Esophagus squamous epithelium (tissue), 5 donors: Measurements from ENCODE around the gene RAD9B. TPM values are rescaled to one million over a fixed set of nuclear protein-coding genes. Genes with fewer than 3 reads are reported as not detected.

Experiments
- DNase-seq: peaks from one replicate; lab custom pipeline; 2025; lab: John Stamatoyannopoulos, UW
- H3K27ac ChIP-seq, 4 donors: fragments of 200-600 bp; sonication (generic); one replicate each; pipeline ENCODE4 v1.5.1; 2016 to 2019; ENCODE audit warnings: mild to moderate bottlenecking in 1 of 4
- H3K27me3 ChIP-seq, 4 donors: fragments of 200-600 bp; sonication (generic); 1 replicate in 3 of 4; 2 replicates in 1 of 4; pipeline versions ENCODE4 v1.5.1 to v1.6.0; 2017 to 2021; ENCODE audit warnings: antibody characterized with exemption in 1 of 4
- H3K36me3 ChIP-seq, 3 donors: fragments of 200-600 bp; sonication (generic); one replicate each; pipeline ENCODE4 v1.5.1; 2016 to 2019
- H3K4me1 ChIP-seq, 3 donors: fragments of 200-600 bp; sonication (generic); one replicate each; pipeline ENCODE4 v1.5.1; 2017 to 2019
- H3K4me3 ChIP-seq, 4 donors: fragments of 200-600 bp; sonication (generic); 1 replicate in 3 of 4; 2 replicates in 1 of 4; pipeline ENCODE4 v1.5.1; 2016 to 2019; ENCODE audit warnings: mild to moderate bottlenecking in 2 of 4, moderate library complexity in 1 of 4
- H3K9me3 ChIP-seq, 3 donors: fragments of 200-600 bp; sonication (generic); one replicate each; pipeline ENCODE4 v1.5.1; 2016 to 2019
- CTCF ChIP-seq, 6 experiments: fragments of 450-650 bp in 4 of 6; fragments of 200-600 bp in 2 of 6; sonication (generic) in 2 of 6; IDR thresholded peaks; one replicate each; pipeline ENCODE4 v1.5.1; 2016 to 2019; ENCODE audit warnings: antibody characterized with exemption in 6 of 6, mild to moderate bottlenecking in 4 of 6, moderate library complexity in 4 of 6
- POLR2A ChIP-seq, 4 donors: fragments of 450-650 bp; IDR thresholded peaks; one replicate each; pipeline ENCODE4 v1.6.1; 2017; ENCODE audit warnings: antibody characterized with exemption in 4 of 4, mild to moderate bottlenecking in 4 of 4, moderate library complexity in 3 of 4
- WGBS, 2 donors: methylation state at CpG; one replicate each; pipeline ENCODE4 v1.1.5; 2018; 5-methylcytosine and 5-hydroxymethylcytosine counted together
- intact Hi-C: fragments of 100-400 bp; cut with DNase I; formaldehyde crosslinking; loops from one replicate; pipeline ENCODE4 v1.15.0; 2022
- total RNA-seq, 4 donors: library from RNA; depleted of rRNA; stranded (reverse); fragments of >200 nt; gene quantifications; one replicate each; pipeline ENCODE4 v1.1.0, GENCODE V29; 2016
- donor health status: DM: yes; HTN: yes; CAD: no.

RAD9B gene
- total RNA-seq, 4 donors from 2014 or later: 0.23 to 0.76 (median 0.40) TPM; not detected in 1

- Histone ChIP-seq H3K36me3 (peaks cover 4 to 35% (median 17%) of the 10 kb centered on the region in 3 donors), H3K4me3 (no peak overlapping the region), H3K27ac (peak overlapping the region; percentile 0 to 97 (median 52)), H3K9me3 (no peaks in the 10 kb centered on the region), H3K4me1 (peaks cover 5 to 44% (median 17%) of the 10 kb centered on the region in 3 donors), H3K27me3 (no peaks in the 10 kb centered on the region)
- TF ChIP-seq CTCF (IDR thresholded peaks at IDR 0.05): no peak
- TF ChIP-seq POLR2A (IDR thresholded peaks at IDR 0.05): no peak
- DNase-seq: no peak
- 30 to 37% methylated on average over 4 of the region's 4 CpGs for WGBS, 2 donors
- intact Hi-C loops: no loop called here
These were observed 3.0 kb upstream of the RAD9B start for GRCh38 chr12:110498984-110499706.

GRCh38 chr12:110501399-110501751 is 756 bp upstream of the RAD9B start:
- no peaks in the 10 kb centered on the region for H3K27me3 ChIP-seq
- peak overlapping the region; percentile 94 to 99 (median 96) for H3K27ac ChIP-seq
- peaks cover 0 to 13% (median 0%) of the 10 kb centered on the region in 3 donors for H3K36me3 ChIP-seq
- no peaks in the 10 kb centered on the region for H3K9me3 ChIP-seq
- H3K4me1 ChIP-seq: peaks cover 5 to 44% (median 17%) of the 10 kb centered on the region in 3 donors
- H3K4me3 ChIP-seq: peak overlapping the region; percentile 75 to 99 (median 89)
- DNase-seq: no peak
- 0 to 1% methylated on average over 6 to 11 of the region's 17 CpGs for WGBS, 2 donors
- intact Hi-C loops: no loop called here
- TF ChIP-seq CTCF (IDR thresholded peaks at IDR 0.05) (no peak), POLR2A (IDR thresholded peaks at IDR 0.05) (no peak)

- Histone ChIP-seq H3K27me3 (no peaks in the 10 kb centered on the region), H3K27ac (no peak overlapping the region), H3K4me1 (peaks cover 5 to 33% (median 17%) of the 10 kb centered on the region in 3 donors), H3K9me3 (no peaks in the 10 kb centered on the region), H3K36me3 (no peaks in the 10 kb centered on the region), H3K4me3 (no peak overlapping the region)
- 83 to 89% methylated on average over 1 of the region's 1 CpG for WGBS, 2 donors
- intact Hi-C loops: no loop called here
- TF ChIP-seq CTCF (IDR thresholded peaks at IDR 0.05) (no peak), POLR2A (IDR thresholded peaks at IDR 0.05) (no peak)
- no peak for DNase-seq
These were observed 1.3 kb downstream of the RAD9B start for GRCh38 chr12:110503432-110503831.

GRCh38 chr12:110505332-110505731 is 3.2 kb downstream of the RAD9B start:
- no peaks in the 10 kb centered on the region for H3K27me3 ChIP-seq
- intact Hi-C loops: no loop called here
- no peak overlapping the region for H3K27ac ChIP-seq
- WGBS, 2 donors: 71 to 74% methylated on average over 3 of the region's 3 CpGs
- no peaks in the 10 kb centered on the region for H3K9me3 ChIP-seq
- H3K4me1 ChIP-seq: peaks cover 5 to 14% (median 8%) of the 10 kb centered on the region in 3 donors
- H3K36me3 ChIP-seq: no peaks in the 10 kb centered on the region
- DNase-seq: no peak
- TF ChIP-seq CTCF (IDR thresholded peaks at IDR 0.05): no peak
- no peak for TF ChIP-seq POLR2A (IDR thresholded peaks at IDR 0.05)
- no peak overlapping the region for H3K4me3 ChIP-seq

- WGBS, 2 donors: 84 to 89% methylated on average over 4 of the region's 4 CpGs
- peaks cover 0 to 7% (median 0%) of the 10 kb centered on the region in 3 donors for H3K4me1 ChIP-seq
- DNase-seq: no peak
- H3K27me3 ChIP-seq: no peaks in the 10 kb centered on the region
- H3K9me3 ChIP-seq: no peaks in the 10 kb centered on the region
- no peak overlapping the region for H3K27ac ChIP-seq
- intact Hi-C loops: no loop called here
- TF ChIP-seq POLR2A (IDR thresholded peaks at IDR 0.05) (no peak), CTCF (IDR thresholded peaks at IDR 0.05) (no peak)
- no peaks in the 10 kb centered on the region for H3K36me3 ChIP-seq
- H3K4me3 ChIP-seq: no peak overlapping the region
These were observed 6.0 kb downstream of the RAD9B start for GRCh38 chr12:110508071-110508586.
